Stimulated activated CD8-positive, alpha-beta memory T cell treated with anti-CD3 and anti-CD28 coated beads, Interleukin-7, amount 100 ng/mL, for 1 hour (primary cell): ENCODE measurements around the gene MYCBPAP.
"Not testable (repeated sequence)": the region's sequence is repeated elsewhere in the genome, so short reads cannot be mapped to it uniquely, and the experiment has no call there.

ENCODE experiments used
- DNase-seq, 2 donors: peaks; one replicate each; pipeline ENCODE4 v3.0.0-alpha.2; 2020; ENCODE audit warnings: low read depth in 2 of 2

MYCBPAP gene

GRCh38 chr17:50471009-50471905 lies 37.0 kb upstream of the MYCBPAP start:
- no peak for DNase-seq

- DNase-seq, result no peak
Observed at GRCh38 chr17:50472286-50472685, 36.0 kb upstream of the MYCBPAP start.

- not testable (repeated sequence) for DNase-seq
Observed at GRCh38 chr17:50472761-50473161, 35.5 kb upstream of the MYCBPAP start.

GRCh38 chr17:50473901-50474300 lies 34.3 kb upstream of the MYCBPAP start:
- DNase-seq, result no peak

GRCh38 chr17:50474523-50474922 lies 33.7 kb upstream of the MYCBPAP start:
- no peak for DNase-seq

- no peak for DNase-seq
Observed at GRCh38 chr17:50475362-50475761, 32.9 kb upstream of the MYCBPAP start.

GRCh38 chr17:50475775-50476544 lies 32.3 kb upstream of the MYCBPAP start:
- DNase-seq, result not testable (repeated sequence)

- DNase-seq, result no peak
Observed at GRCh38 chr17:50476545-50477315, 31.5 kb upstream of the MYCBPAP start.

GRCh38 chr17:50477976-50478375 lies 30.3 kb upstream of the MYCBPAP start:
- no peak for DNase-seq

GRCh38 chr17:50478391-50479381 lies 29.6 kb upstream of the MYCBPAP start, which contains the start of gene RSAD1:
Gene RSAD1 (plus strand): TSS chr17:50478860. CDS start chr17:50478885, 25 bp downstream.
- peak; percentile 67 for DNase-seq

GRCh38 chr17:50479522-50480141 lies 28.6 kb upstream of the MYCBPAP start:
- DNase-seq, result peak; percentile 14 to 39

- DNase-seq, result no peak
Observed at GRCh38 chr17:50480142-50480764, 28.0 kb upstream of the MYCBPAP start.

GRCh38 chr17:50480854-50481490 lies 27.3 kb upstream of the MYCBPAP start:
- DNase-seq, result no peak

GRCh38 chr17:50481648-50482047 lies 26.6 kb upstream of the MYCBPAP start:
- DNase-seq, result no peak

GRCh38 chr17:50482110-50482509 lies 26.1 kb upstream of the MYCBPAP start:
- no peak for DNase-seq

- DNase-seq, result peak; percentile 17 to 54
Observed at GRCh38 chr17:50482516-50482915, 25.7 kb upstream of the MYCBPAP start.

- no peak for DNase-seq
Observed at GRCh38 chr17:50483266-50483665, 25.0 kb upstream of the MYCBPAP start.

GRCh38 chr17:50484386-50485155 lies 23.7 kb upstream of the MYCBPAP start:
- no peak for DNase-seq
